ENCODE measurements around the gene TENM4. TPM values are rescaled to one million over a fixed set of nuclear protein-coding genes. Genes with fewer than 3 reads are reported as not detected.

Gene TENM4
- polyA plus RNA-seq, 3 donors = 0.31 to 1.7 TPM; not detected in 1

- Histone ChIP-seq H3K36me3 (replicated peaks in 1 of 2; ENCODE audit: control insufficient read depth in 1 of 2, insufficient read depth in 2 of 2, low read length in 2 of 2) (no peaks in the 10 kb centered on the region), H3K4me1 (ENCODE audit: control insufficient read depth in 1 of 2, insufficient read depth in 2 of 2, low read length in 2 of 2) (no peaks in the 10 kb centered on the region), H2AFZ (ENCODE audit: insufficient read depth, low read depth, low read length, poor library complexity, severe bottlenecking) (no peak overlapping the region), H3K27me3 (ENCODE audit: control insufficient read depth in 2 of 2, insufficient read depth in 2 of 2, low read length in 2 of 2) (no peaks in the 10 kb centered on the region), H3K27ac (ENCODE audit: low read depth in 1 of 2, low read length in 2 of 2) (no peak overlapping the region), H3K4me2 (replicated peaks; ENCODE audit: extremely low read depth, low read length, poor library complexity, severe bottlenecking) (no peak overlapping the region), H3K9me3 (replicated peaks in 1 of 2; ENCODE audit: control insufficient read depth in 1 of 2, insufficient read depth in 1 of 2, low read length in 2 of 2) (no peaks in the 10 kb centered on the region), H3K79me2 (ENCODE audit: insufficient read depth, low read length) (no peaks in the 10 kb centered on the region), H3K9ac (ENCODE audit: insufficient read depth, low read length, poor library complexity, severe bottlenecking) (no peak overlapping the region), H4K20me1 (ENCODE audit: insufficient read depth, low read length) (no peaks in the 10 kb centered on the region), H3K4me3 (replicated peaks in 1 of 3; ENCODE audit: low read depth in 2 of 3, low read length in 3 of 3) (no peak overlapping the region)
- TF ChIP-seq CTCF (IDR thresholded peaks at IDR 0.05) = no peak
- no peaks in the 10 kb centered on the region for H3K4me1 Mint-ChIP-seq
- WGBS (ENCODE audit: insufficient coverage) = 100% methylated on average over 1 of the region's 3 CpGs
- no peaks in the 10 kb centered on the region for H3K36me3 Mint-ChIP-seq
- H3K9me3 Mint-ChIP-seq = peaks cover 0 to 1% (median 0%) of the 10 kb centered on the region in 7 donors
- no peak for DNase-seq
- H3K4me3 Mint-ChIP-seq = no peak overlapping the region
- intact Hi-C loops (cut with micrococcal nuclease) = no loop called here
- peak overlapping the region in 1 of 7 donors; percentile 26 for H3K27ac Mint-ChIP-seq
- H3K27me3 Mint-ChIP-seq (ENCODE audit: low read depth in 3 of 3) = peaks cover 0 to 3% (median 2%) of the 10 kb centered on the region in 3 donors
These were observed 703.5 kb downstream of the TENM4 start for GRCh38 chr11:78737301-78737700.

GRCh38 chr11:78735711-78736110 lies 705.1 kb downstream of the TENM4 start:
- H3K4me3 ChIP-seq (replicated peaks in 1 of 3; ENCODE audit: low read depth in 2 of 3, low read length in 3 of 3) = no peak overlapping the region
- Mint-ChIP-seq H3K27me3 (ENCODE audit: low read depth in 3 of 3) (peaks cover 0 to 3% (median 2%) of the 10 kb centered on the region in 3 donors), H3K27ac (peak overlapping the region in 1 of 7 donors; percentile 23), H3K9me3 (peaks cover 0 to 1% (median 0%) of the 10 kb centered on the region in 7 donors), H3K36me3 (no peaks in the 10 kb centered on the region), H3K4me1 (no peaks in the 10 kb centered on the region), H3K4me3 (no peak overlapping the region)
- H3K27me3 ChIP-seq (ENCODE audit: control insufficient read depth in 2 of 2, insufficient read depth in 2 of 2, low read length in 2 of 2) = no peaks in the 10 kb centered on the region
- no peak overlapping the region for H3K4me2 ChIP-seq (replicated peaks; ENCODE audit: extremely low read depth, low read length, poor library complexity, severe bottlenecking)
- no peak overlapping the region for H3K27ac ChIP-seq (ENCODE audit: low read depth in 1 of 2, low read length in 2 of 2)
- H3K9ac ChIP-seq (ENCODE audit: insufficient read depth, low read length, poor library complexity, severe bottlenecking) = no peak overlapping the region
- TF ChIP-seq CTCF (IDR thresholded peaks at IDR 0.05) = no peak
- no peaks in the 10 kb centered on the region for H4K20me1 ChIP-seq (ENCODE audit: insufficient read depth, low read length)
- DNase-seq = no peak
- intact Hi-C loops (cut with micrococcal nuclease) = no loop called here
- no peaks in the 10 kb centered on the region for H3K9me3 ChIP-seq (replicated peaks in 1 of 2; ENCODE audit: control insufficient read depth in 1 of 2, insufficient read depth in 1 of 2, low read length in 2 of 2)
- H3K79me2 ChIP-seq (ENCODE audit: insufficient read depth, low read length) = no peaks in the 10 kb centered on the region
- no peak overlapping the region for H2AFZ ChIP-seq (ENCODE audit: insufficient read depth, low read depth, low read length, poor library complexity, severe bottlenecking)
- no peaks in the 10 kb centered on the region for H3K36me3 ChIP-seq (replicated peaks in 1 of 2; ENCODE audit: control insufficient read depth in 1 of 2, insufficient read depth in 2 of 2, low read length in 2 of 2)
- no peaks in the 10 kb centered on the region for H3K4me1 ChIP-seq (ENCODE audit: control insufficient read depth in 1 of 2, insufficient read depth in 2 of 2, low read length in 2 of 2)

All from CD14-positive monocyte (primary cell).